Prostate gland (tissue), 2 donors: Measurements from ENCODE around the gene SMIM11.
"Not testable (repeated sequence)": the region's sequence is repeated elsewhere in the genome, so short reads cannot be mapped to it uniquely, and the experiment has no call there.

Source experiments
- POLR2AphosphoS5 ChIP-seq: sonication (generic); formaldehyde crosslinking; IDR thresholded peaks from one replicate; pipeline ENCODE4 v1.6.1; 2017; ENCODE audit warnings: antibody characterized with exemption
- TF ChIP-seq, protein P1 (sequence below), 4 experiments: fragments of 200-600 bp in 2 of 4; fragments of 450-650 bp in 2 of 4; sonication (generic) in 2 of 4; IDR thresholded peaks; 1 replicate in 3 of 4; 2 replicates in 1 of 4; pipeline ENCODE4 v1.5.1; 2016 to 2019; ENCODE audit warnings: antibody characterized with exemption in 4 of 4, mild to moderate bottlenecking in 2 of 4, moderate library complexity in 2 of 4

DNA sequence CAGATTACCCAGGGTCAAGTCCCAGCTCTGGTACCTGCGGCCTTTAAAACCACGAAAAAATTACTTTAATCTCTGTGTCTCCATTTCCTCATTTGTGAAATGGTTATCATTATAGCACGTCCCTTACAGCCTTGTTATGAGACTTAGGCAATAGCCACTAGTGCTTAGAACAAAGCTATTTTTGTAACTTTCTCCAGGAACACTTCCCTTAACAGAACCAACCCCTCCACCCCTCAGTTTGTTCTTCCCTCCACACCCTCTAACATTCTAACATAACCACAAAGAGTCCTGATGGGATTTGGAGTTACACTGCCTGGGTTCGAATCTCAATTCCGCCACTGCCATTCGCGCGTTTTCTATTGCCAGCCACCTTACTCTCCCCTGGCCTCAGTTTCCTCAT, 845 bp upstream of the SMIM11 start:
- TF ChIP-seq, protein P1, sequence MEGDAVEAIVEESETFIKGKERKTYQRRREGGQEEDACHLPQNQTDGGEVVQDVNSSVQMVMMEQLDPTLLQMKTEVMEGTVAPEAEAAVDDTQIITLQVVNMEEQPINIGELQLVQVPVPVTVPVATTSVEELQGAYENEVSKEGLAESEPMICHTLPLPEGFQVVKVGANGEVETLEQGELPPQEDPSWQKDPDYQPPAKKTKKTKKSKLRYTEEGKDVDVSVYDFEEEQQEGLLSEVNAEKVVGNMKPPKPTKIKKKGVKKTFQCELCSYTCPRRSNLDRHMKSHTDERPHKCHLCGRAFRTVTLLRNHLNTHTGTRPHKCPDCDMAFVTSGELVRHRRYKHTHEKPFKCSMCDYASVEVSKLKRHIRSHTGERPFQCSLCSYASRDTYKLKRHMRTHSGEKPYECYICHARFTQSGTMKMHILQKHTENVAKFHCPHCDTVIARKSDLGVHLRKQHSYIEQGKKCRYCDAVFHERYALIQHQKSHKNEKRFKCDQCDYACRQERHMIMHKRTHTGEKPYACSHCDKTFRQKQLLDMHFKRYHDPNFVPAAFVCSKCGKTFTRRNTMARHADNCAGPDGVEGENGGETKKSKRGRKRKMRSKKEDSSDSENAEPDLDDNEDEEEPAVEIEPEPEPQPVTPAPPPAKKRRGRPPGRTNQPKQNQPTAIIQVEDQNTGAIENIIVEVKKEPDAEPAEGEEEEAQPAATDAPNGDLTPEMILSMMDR (IDR thresholded peaks at IDR 0.05), result not testable (repeated sequence)
- TF ChIP-seq POLR2AphosphoS5, result not testable (repeated sequence)
